ENCODE measurements around the gene SUSD1.

- TF ChIP-seq, protein P1, sequence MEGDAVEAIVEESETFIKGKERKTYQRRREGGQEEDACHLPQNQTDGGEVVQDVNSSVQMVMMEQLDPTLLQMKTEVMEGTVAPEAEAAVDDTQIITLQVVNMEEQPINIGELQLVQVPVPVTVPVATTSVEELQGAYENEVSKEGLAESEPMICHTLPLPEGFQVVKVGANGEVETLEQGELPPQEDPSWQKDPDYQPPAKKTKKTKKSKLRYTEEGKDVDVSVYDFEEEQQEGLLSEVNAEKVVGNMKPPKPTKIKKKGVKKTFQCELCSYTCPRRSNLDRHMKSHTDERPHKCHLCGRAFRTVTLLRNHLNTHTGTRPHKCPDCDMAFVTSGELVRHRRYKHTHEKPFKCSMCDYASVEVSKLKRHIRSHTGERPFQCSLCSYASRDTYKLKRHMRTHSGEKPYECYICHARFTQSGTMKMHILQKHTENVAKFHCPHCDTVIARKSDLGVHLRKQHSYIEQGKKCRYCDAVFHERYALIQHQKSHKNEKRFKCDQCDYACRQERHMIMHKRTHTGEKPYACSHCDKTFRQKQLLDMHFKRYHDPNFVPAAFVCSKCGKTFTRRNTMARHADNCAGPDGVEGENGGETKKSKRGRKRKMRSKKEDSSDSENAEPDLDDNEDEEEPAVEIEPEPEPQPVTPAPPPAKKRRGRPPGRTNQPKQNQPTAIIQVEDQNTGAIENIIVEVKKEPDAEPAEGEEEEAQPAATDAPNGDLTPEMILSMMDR (IDR thresholded peaks at IDR 0.05) = no peak
- TF ChIP-seq, protein P2, sequence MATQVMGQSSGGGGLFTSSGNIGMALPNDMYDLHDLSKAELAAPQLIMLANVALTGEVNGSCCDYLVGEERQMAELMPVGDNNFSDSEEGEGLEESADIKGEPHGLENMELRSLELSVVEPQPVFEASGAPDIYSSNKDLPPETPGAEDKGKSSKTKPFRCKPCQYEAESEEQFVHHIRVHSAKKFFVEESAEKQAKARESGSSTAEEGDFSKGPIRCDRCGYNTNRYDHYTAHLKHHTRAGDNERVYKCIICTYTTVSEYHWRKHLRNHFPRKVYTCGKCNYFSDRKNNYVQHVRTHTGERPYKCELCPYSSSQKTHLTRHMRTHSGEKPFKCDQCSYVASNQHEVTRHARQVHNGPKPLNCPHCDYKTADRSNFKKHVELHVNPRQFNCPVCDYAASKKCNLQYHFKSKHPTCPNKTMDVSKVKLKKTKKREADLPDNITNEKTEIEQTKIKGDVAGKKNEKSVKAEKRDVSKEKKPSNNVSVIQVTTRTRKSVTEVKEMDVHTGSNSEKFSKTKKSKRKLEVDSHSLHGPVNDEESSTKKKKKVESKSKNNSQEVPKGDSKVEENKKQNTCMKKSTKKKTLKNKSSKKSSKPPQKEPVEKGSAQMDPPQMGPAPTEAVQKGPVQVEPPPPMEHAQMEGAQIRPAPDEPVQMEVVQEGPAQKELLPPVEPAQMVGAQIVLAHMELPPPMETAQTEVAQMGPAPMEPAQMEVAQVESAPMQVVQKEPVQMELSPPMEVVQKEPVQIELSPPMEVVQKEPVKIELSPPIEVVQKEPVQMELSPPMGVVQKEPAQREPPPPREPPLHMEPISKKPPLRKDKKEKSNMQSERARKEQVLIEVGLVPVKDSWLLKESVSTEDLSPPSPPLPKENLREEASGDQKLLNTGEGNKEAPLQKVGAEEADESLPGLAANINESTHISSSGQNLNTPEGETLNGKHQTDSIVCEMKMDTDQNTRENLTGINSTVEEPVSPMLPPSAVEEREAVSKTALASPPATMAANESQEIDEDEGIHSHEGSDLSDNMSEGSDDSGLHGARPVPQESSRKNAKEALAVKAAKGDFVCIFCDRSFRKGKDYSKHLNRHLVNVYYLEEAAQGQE (IDR thresholded peaks at IDR 0.05; ENCODE audit: insufficient read depth in 1 of 2, low read depth in 2 of 2, low read length in 1 of 2) = no peak
- TF ChIP-seq POLR2AphosphoS5 (IDR thresholded peaks at IDR 0.05; ENCODE audit: low read depth, low read length) = no peak
- TF ChIP-seq TCF7L2 (IDR thresholded peaks at IDR 0.05; ENCODE audit: low read depth, low read length) = no peak
Observed at GRCh38 chr9:112112519-112112918, 62.6 kb downstream of the SUSD1 start.
